Stimulated activated memory B cell treated with anti-CD40 and anti-IgM and Interleukin-4, amounts not matched to agents 10 μg/mL and 1 μg/mL and 100 μg/mL, for 72 hours (primary cell): ENCODE results near the gene CNST.

Experiments
- ATAC-seq: fragments of 150-1000 bp; cut with Tn5 transposase; 2 replicates; pipeline ENCODE4 v1.10.0; 2021
- H3K27ac Mint-ChIP-seq: one replicate; pipeline ENCODE4 v1.8.0; 2022; ENCODE audit warnings: mild to moderate bottlenecking, mixed read lengths
- H3K27me3 Mint-ChIP-seq: one replicate; pipeline ENCODE4 v1.8.0; 2022; ENCODE audit warnings: mixed read lengths
- H3K36me3 Mint-ChIP-seq: one replicate; pipeline ENCODE4 v1.8.0; 2022; ENCODE audit warnings: mixed read lengths
- H3K4me1 Mint-ChIP-seq: one replicate; pipeline ENCODE4 v1.8.0; 2022; ENCODE audit warnings: mixed read lengths
- H3K4me3 Mint-ChIP-seq: one replicate; pipeline ENCODE4 v1.8.0; 2022; ENCODE audit warnings: mild to moderate bottlenecking, moderate library complexity, mixed read lengths
- H3K9me3 Mint-ChIP-seq: one replicate; pipeline ENCODE4 v1.8.0; 2022; ENCODE audit warnings: mixed read lengths

CNST gene

GRCh38 chr1:246641394-246641793, 75.1 kb downstream of the CNST start:
- H3K27ac Mint-ChIP-seq: no peak overlapping the region
- H3K4me1 Mint-ChIP-seq: no peaks in the 10 kb centered on the region
- ATAC-seq: no peak
- peaks cover 26% of the 10 kb centered on the region for H3K36me3 Mint-ChIP-seq
- H3K4me3 Mint-ChIP-seq: no peak overlapping the region
- H3K9me3 Mint-ChIP-seq: peaks cover 4% of the 10 kb centered on the region
- H3K27me3 Mint-ChIP-seq: no peaks in the 10 kb centered on the region

DNA sequence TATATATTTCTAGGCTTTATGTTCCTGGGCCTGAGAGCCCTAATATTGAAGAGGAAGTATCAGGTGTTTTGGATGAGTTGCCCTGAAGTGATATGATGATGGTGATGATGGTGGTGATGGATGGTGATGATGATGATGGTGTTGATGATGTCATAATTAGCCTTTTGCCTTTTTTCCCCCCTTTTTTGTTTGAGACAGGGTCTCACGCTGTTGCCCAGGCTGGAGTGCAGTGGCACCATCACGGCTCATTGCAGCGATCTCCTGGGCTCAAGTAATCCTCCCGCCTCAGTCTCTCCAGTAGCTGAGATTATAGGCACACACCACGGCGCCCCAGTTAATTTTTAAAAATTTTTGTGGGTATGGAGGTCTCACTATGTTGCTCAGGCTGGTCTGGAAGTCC, 76.5 kb downstream of the CNST start:
- Mint-ChIP-seq H3K27ac (no peak overlapping the region), H3K9me3 (peaks cover 4% of the 10 kb centered on the region), H3K4me1 (no peaks in the 10 kb centered on the region), H3K36me3 (peaks cover 33% of the 10 kb centered on the region), H3K27me3 (no peaks in the 10 kb centered on the region), H3K4me3 (no peak overlapping the region)
- no peak for ATAC-seq

DNA sequence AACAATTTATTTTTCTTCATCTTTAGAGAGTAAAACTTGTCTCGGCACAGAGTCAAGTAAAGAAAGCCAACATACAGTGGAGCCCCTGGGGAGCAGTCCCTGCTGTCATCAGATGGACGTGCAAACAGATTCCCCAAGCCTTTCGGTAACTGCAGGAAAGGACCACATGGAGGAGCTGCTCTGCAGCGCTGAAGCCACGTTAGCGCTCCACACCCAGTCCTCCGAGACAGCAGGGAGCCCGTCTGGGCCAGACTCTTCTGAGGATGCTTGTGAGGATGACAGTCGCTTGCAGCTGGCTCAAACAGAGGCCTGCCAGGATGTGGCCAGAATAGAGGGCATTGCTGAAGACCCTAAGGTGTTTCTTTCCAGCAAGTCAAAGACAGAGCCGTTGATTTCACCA, 80.9 kb downstream of the CNST start:
- Mint-ChIP-seq H3K9me3 (peaks cover 4% of the 10 kb centered on the region), H3K27me3 (no peaks in the 10 kb centered on the region), H3K36me3 (peaks cover 54% of the 10 kb centered on the region), H3K4me3 (no peak overlapping the region), H3K4me1 (peaks cover 15% of the 10 kb centered on the region), H3K27ac (no peak overlapping the region)
- no peak for ATAC-seq

DNA sequence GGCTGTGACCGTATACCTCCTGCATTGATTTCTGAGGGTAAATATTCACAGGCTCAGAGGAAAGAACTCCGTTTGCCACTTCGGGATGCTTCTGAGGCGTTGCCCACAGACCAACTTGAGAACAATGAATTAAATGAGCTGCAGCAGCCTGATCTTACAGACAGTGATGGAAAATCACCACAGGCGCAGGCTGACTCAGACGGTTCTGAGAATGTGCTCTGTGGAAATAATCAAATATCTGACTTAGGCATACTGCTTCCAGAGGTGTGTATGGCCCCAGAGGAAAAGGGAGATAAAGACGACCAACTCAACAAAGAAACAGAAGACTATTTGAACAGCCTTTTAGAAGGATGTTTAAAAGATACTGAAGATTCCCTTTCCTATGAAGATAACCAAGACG, 81.3 kb downstream of the CNST start:
- peaks cover 15% of the 10 kb centered on the region for H3K4me1 Mint-ChIP-seq
- H3K36me3 Mint-ChIP-seq: peaks cover 52% of the 10 kb centered on the region
- no peak overlapping the region for H3K4me3 Mint-ChIP-seq
- peaks cover 4% of the 10 kb centered on the region for H3K9me3 Mint-ChIP-seq
- no peaks in the 10 kb centered on the region for H3K27me3 Mint-ChIP-seq
- ATAC-seq: no peak
- H3K27ac Mint-ChIP-seq: no peak overlapping the region

DNA sequence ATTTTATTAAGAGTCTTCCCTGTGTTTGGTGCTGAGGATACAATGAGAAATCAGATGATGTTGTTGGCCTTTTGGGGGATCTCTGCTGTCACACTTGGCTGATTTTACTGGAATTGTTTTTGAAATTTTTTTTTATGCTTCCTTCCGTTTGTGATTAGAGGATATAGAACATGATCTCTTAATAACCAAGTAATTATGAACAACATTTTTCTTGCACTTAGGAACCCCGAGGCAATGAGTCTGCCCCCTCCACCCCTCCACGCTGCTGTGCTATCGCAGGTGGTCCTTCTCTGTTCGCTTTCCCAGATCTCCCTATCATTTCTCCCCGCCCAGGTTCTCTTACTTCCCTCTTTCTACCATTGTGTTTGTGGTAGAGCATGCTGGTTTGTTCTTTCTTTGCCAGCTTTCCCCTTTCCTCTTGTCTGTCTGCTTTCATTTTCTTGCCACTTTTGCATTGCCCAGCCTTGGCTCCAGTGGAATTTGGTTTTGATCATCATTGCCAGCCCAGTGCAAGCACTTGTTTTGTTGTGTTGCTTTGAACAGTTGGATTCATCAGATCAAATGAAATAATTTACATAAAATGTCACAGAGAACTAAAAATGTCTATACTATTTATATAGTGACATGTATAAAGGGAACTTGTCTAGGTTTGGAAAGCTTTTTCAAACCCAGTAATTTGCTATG, 84.9 kb downstream of the CNST start:
- Mint-ChIP-seq H3K27me3 (no peaks in the 10 kb centered on the region), H3K36me3 (peaks cover 52% of the 10 kb centered on the region), H3K4me3 (peak overlapping the region; percentile 4), H3K9me3 (no peaks in the 10 kb centered on the region), H3K27ac (peak overlapping the region; percentile 15), H3K4me1 (peaks cover 15% of the 10 kb centered on the region)
- no peak for ATAC-seq

DNA sequence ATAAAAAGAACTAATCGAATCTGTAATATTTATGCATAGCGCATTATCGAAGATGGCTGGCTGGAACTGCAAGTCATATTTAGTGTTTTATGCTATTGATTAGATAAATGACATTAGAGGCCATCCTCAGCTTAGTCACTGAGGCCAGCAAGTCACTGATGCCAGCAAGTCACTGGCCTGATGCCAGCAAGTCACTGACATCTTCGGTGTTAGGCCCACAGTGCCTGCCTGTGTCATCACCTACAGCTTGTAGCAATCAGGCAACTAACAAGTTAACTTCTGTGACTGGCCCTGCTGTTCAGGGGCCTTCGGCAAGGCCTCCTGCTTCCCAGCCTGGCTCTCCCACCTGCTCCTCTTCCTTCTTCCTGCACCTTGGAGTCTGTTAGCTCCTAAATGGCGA, 92.3 kb downstream of the CNST start:
- ATAC-seq: no peak
- peaks cover 15% of the 10 kb centered on the region for H3K4me1 Mint-ChIP-seq
- H3K36me3 Mint-ChIP-seq: peaks cover 54% of the 10 kb centered on the region
- H3K9me3 Mint-ChIP-seq: no peaks in the 10 kb centered on the region
- H3K27ac Mint-ChIP-seq: no peak overlapping the region
- no peak overlapping the region for H3K4me3 Mint-ChIP-seq
- no peaks in the 10 kb centered on the region for H3K27me3 Mint-ChIP-seq

GRCh38 chr1:246659594-246660140, 93.4 kb downstream of the CNST start:
- Mint-ChIP-seq H3K4me3 (no peak overlapping the region), H3K36me3 (peaks cover 43% of the 10 kb centered on the region), H3K27ac (no peak overlapping the region), H3K4me1 (peaks cover 15% of the 10 kb centered on the region), H3K9me3 (no peaks in the 10 kb centered on the region), H3K27me3 (no peaks in the 10 kb centered on the region)
- ATAC-seq: no peak

- H3K4me1 Mint-ChIP-seq: peaks cover 15% of the 10 kb centered on the region
- ATAC-seq: no peak
- H3K9me3 Mint-ChIP-seq: no peaks in the 10 kb centered on the region
- H3K27me3 Mint-ChIP-seq: no peaks in the 10 kb centered on the region
- peaks cover 42% of the 10 kb centered on the region for H3K36me3 Mint-ChIP-seq
- no peak overlapping the region for H3K4me3 Mint-ChIP-seq
- no peak overlapping the region for H3K27ac Mint-ChIP-seq
These were observed 95.2 kb downstream of the CNST start for GRCh38 chr1:246661451-246661850.

DNA sequence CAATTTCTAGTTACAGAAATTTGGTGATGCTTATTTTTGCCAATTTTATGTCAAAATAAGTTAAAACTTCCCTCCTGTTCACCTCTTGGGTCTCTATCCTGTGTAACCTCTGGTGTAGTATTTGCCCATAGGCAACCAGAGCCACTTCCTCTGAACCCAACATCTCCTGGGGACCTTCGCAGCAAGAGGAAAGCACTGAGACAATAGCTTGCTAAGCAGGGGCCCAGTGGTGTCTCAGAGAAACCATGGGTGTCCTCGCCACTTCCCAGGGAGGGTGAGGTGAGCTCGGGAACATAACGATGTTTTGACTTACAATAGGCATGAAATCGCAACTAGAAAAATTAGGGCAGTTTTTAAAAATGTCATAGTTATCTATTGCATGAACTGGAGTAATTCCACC, 101.5 kb downstream of the CNST start:
- Mint-ChIP-seq H3K36me3 (peaks cover 45% of the 10 kb centered on the region), H3K27me3 (no peaks in the 10 kb centered on the region), H3K27ac (no peak overlapping the region), H3K9me3 (no peaks in the 10 kb centered on the region), H3K4me3 (no peak overlapping the region), H3K4me1 (no peaks in the 10 kb centered on the region)
- ATAC-seq: no peak

GRCh38 chr1:246669659-246670058, 103.4 kb downstream of the CNST start:
- no peak overlapping the region for H3K4me3 Mint-ChIP-seq
- H3K4me1 Mint-ChIP-seq: peaks cover 8% of the 10 kb centered on the region
- no peak for ATAC-seq
- peaks cover 45% of the 10 kb centered on the region for H3K36me3 Mint-ChIP-seq
- no peaks in the 10 kb centered on the region for H3K27me3 Mint-ChIP-seq
- H3K9me3 Mint-ChIP-seq: no peaks in the 10 kb centered on the region
- no peak overlapping the region for H3K27ac Mint-ChIP-seq

- H3K36me3 Mint-ChIP-seq: peaks cover 15% of the 10 kb centered on the region
- H3K9me3 Mint-ChIP-seq: peaks cover 4% of the 10 kb centered on the region
- no peak overlapping the region for H3K4me3 Mint-ChIP-seq
- no peak for ATAC-seq
- no peaks in the 10 kb centered on the region for H3K27me3 Mint-ChIP-seq
- H3K4me1 Mint-ChIP-seq: peaks cover 8% of the 10 kb centered on the region
- no peak overlapping the region for H3K27ac Mint-ChIP-seq
These were observed 107.8 kb downstream of the CNST start for GRCh38 chr1:246674049-246674448.

DNA sequence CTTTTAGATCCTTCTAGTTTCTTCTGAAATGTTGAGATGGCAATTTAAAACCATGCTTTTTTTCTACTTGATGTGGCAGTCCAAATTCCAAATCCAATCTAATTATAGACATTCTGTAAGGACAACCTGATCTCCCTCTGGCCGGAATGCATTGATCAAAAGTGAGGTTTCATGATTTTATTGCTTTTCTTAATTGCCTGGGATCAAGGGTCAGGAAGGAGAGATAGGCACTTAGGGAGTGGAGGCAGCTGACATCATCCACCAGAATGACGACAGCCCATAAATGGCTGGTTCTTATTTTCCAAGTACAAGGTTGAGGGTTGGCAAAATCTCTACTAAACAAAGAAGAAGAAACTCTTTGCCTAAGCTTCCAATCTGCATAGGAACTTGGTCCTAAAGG, 111.6 kb downstream of the CNST start:
- ATAC-seq: no peak
- Mint-ChIP-seq H3K4me3 (no peak overlapping the region), H3K27me3 (no peaks in the 10 kb centered on the region), H3K9me3 (peaks cover 4% of the 10 kb centered on the region), H3K27ac (no peak overlapping the region), H3K4me1 (peaks cover 18% of the 10 kb centered on the region), H3K36me3 (peaks cover 7% of the 10 kb centered on the region)

DNA sequence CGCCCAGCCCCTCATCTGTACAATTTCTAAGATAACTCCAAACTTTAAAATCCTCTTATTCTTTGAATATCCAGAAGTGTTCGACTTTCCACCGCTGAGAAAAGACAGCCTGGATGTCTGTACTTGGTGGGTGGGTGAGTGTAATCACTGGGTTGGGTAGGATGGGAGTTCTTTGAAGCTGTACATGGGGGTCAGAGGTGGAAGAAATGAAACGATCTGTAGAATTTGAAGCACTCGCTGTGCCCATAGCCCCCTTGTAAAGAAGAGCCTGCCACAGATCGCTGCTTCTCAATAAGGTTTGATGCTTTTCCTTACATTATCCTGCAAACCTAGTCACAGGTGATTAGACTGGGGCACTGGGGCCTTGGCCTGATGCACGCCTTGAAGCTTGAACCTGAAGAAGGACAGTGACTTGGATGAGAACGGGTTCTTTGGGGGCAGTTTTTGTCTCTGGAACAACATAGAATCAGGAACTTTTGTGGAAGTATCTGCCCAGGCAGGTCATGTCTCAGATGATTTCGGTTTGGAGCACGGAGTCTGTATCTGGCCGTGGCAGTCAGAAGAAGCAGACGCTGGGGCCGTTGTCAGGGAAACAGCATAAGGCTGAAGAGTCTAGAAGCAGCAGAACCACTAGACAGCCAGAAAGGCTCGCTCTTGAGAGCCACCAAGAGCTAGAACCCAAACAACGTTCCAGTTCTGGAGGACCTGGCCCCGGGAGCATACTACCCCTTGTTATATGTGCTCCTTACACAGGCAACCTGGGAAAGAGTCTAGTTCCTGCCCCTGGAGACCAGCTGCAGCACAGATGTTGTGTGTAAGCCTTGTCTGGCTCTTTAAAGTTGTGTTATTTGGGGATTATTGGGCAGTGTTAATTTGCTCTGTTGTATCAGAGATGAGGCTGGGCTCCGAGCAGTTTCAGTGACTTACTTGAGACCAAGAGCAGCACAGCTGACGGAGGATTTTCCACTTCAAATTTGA, 112.8 kb downstream of the CNST start:
- H3K36me3 Mint-ChIP-seq: peaks cover 7% of the 10 kb centered on the region
- H3K4me1 Mint-ChIP-seq: peaks cover 12% of the 10 kb centered on the region

DNA sequence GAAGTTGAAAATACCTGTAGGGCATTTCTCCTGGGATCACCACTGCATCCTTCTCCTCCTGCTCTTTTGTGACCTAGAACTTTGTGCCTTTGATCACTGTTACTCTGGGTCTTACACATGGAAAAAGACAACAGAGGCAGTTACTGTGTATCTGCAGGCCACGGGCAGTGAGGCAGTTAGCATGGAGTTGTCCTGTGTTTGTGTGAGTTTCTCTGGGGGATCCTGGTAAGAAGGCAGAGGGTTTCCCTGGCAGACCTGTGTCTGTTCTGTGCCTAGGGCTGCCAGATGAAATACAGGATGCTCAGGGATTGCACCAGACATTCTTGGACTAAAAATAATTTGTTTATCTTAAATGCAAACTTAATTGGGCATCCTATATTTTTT, 113.5 kb downstream of the CNST start:
- H3K27ac Mint-ChIP-seq: no peak overlapping the region
- H3K27me3 Mint-ChIP-seq: no peaks in the 10 kb centered on the region
- ATAC-seq: no peak
- no peak overlapping the region for H3K4me3 Mint-ChIP-seq
- H3K4me1 Mint-ChIP-seq: peaks cover 10% of the 10 kb centered on the region
- H3K36me3 Mint-ChIP-seq: peaks cover 7% of the 10 kb centered on the region
- H3K9me3 Mint-ChIP-seq: peaks cover 4% of the 10 kb centered on the region

More for the DNA sequence above, 112.8 kb downstream of the CNST start:
- no peak for ATAC-seq
- no peak overlapping the region for H3K4me3 Mint-ChIP-seq
- H3K27me3 Mint-ChIP-seq: no peaks in the 10 kb centered on the region
- peaks cover 4% of the 10 kb centered on the region for H3K9me3 Mint-ChIP-seq
- no peak overlapping the region for H3K27ac Mint-ChIP-seq

- Mint-ChIP-seq H3K27me3 (no peaks in the 10 kb centered on the region), H3K27ac (no peak overlapping the region), H3K4me3 (no peak overlapping the region), H3K4me1 (peaks cover 10% of the 10 kb centered on the region), H3K36me3 (peaks cover 7% of the 10 kb centered on the region), H3K9me3 (peaks cover 2% of the 10 kb centered on the region)
- no peak for ATAC-seq
These were observed 113.9 kb downstream of the CNST start for GRCh38 chr1:246680190-246680589.
